GM21723 (cell line): ENCODE measurements around the gene C4orf17.

Source experiments
- ATAC-seq: cut with Tn5 transposase; IDR thresholded peaks from one replicate; pipeline ENCODE4 v1.9.1; 2021; ENCODE audit warnings: mild to moderate bottlenecking, moderate library complexity; ENCODE audit not compliant: unreplicated experiment

The C4orf17 gene

DNA sequence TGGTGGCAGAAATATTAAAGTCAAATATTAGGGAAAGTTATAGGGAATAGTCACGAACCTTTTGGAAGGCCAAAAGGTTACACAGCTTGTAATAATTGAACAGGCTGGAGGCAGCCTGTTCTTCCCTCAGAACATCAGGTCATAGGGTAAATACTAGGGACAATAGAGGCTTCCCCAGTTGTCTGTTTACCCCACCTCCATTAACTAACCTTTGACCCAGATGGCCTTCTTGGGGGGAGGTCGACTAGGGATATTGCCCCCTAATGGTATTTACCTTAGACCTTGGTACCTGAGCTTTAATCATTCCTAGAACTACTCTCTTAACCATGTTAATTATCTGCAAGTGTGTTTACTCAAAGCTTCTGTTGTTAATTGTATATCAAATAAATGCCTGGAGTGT is 26.0 kb downstream of the C4orf17 start:
- ATAC-seq, result no peak

DNA sequence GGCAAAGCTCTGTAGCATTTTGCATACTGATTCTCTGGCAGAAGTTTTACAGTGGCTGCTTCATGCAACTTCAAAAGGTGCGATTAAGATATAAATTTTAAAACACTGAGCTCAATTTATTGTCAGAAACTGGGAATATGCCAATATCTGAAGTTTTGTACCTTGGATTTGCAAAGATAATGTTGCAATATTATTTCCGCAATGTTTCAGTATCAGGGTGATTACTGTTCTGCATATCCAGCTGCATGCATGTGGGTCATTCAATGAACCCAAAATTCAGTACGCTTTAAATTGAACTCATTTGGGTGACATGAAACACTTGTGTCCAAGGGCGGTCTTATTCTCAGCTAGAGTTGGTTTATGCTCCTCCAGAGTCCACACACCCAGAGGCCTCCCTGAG is 26.9 kb downstream of the C4orf17 start:
- ATAC-seq, result no peak

DNA sequence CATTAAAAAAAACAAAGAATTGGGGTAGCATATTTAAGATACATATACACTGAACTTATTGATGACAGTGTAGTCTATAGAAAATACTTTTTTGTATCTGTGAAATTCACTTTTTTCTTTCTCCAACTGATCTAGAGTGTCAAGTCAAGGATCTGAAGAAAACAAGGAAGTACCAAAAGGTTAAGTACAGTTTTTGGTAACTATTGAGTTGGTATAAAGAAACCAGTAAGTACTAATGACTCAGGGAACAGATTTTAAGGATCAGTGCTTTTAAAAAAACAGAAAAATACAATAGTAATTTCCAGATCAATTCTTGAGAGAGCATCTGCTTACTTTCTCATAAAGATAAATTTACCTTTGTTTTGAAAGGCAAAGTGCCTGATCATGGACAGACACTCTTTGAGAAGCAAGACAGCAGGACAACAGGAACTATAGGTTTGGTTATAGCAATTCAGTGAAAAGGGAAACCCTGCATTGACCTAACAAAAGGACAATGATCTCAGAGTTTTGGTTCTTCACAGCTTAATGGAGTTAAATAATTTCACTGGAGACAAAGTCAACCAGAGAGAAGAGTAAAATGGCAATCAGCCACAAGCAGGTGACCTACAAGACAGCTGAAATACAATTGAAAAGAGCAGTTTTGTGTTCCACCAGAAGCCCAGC is 29.6 kb downstream of the C4orf17 start:
- no peak for ATAC-seq

DNA sequence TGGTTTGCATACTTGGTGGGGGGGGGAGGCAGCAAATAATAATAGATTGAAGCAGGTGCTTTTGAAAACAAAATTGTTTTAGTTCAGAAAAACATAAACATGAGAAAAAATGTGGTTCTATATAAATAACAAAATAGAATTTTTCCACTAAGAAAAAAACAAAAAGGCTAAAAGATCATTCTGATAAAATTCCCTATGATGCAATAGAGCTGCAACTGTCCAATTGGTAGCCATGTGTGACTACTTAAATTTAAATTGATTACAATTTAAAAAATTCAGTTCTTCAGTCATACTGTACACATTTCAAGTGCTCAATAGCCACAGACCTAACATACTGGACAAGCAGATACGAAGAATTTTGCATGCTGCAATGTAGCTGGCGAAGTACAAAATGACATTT is 42.1 kb downstream of the C4orf17 start:
- ATAC-seq, result no peak

DNA sequence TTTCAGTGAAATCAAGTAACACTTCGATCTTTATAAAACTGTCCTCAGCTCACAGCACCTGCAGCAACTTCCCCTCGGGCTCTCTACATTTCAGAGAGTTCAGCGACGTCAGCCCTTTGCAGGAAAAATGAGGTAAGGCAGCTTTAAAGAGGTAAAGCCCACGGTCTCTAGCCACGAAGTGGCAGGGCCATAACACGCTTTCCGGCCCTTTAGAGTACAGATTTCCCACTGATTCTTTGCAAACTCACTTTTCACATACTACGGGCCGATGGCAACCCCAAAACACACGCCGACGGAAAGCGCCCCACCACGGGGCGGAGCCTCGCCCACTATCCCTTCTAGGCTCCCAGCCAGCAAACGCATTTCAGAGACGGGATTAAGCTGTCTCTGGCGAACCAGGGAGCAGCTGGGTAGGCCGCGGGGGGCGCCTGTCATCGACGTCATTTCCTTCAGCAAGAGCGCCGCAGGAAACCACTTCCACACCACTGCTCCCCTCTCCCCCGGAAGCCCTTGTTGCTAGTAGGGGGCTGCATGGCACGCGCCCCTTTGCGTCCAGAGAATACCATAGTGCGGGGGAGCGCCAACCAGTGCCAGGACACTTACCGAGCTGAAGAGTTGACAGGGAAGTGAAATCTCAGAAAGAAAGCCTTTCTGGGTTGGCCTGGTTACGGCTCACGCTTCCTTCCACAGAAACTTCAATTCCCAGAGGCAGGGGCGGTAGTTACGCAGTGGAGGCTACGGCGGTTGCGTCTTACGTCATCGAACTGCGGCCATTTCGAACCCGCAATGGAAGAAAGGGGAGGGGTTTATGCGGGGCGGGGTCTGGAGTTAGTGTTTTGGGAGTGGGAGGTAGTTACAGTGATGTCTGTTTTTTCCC is 52.7 kb downstream of the C4orf17 start, which contains the start of gene TRMT10A:
Gene TRMT10A, minus strand, starts transcription at position 730 of the 877 bp plus-strand sequence. CDS start 4,701 bp downstream, outside the sequence.
- ATAC-seq, result peak; percentile 97

DNA sequence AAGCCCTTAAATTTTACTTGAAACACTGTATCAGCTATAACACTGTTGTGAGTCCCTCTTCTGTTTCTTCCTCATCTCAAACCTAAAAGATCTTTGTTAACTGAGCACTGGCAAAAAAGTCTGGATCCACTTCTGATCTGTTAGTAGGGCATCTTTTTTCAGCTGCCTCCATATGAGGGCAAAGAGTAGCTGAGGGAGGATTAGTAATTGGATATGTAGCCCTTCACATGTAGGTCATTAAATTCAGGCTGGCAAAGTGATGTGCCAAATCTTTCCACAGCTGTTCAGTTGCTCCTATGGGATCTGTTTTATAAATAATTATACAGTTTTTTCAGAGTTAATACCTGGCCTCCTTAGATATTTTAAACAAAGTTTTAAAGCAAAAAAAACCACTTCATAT is 54.1 kb downstream of the C4orf17 start:
- no peak for ATAC-seq

DNA sequence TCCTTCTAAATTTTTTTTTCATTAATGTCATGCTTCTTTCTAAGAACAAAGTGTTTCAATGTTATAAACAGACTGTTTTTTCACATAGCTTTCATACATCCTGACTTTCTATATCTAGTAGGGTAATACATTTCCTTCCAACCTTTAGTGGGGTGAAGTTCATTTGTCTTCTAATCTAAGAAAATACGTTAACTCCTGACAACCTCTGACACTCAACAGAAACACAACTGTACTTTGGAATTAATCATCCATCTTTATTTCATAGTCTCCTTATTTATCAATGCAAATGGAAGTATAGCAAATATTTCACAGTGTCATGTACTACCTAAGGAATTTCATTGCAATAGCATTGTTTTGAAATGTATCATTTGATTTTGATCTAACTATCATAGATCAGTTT is 61.1 kb downstream of the C4orf17 start:
- no peak for ATAC-seq

DNA sequence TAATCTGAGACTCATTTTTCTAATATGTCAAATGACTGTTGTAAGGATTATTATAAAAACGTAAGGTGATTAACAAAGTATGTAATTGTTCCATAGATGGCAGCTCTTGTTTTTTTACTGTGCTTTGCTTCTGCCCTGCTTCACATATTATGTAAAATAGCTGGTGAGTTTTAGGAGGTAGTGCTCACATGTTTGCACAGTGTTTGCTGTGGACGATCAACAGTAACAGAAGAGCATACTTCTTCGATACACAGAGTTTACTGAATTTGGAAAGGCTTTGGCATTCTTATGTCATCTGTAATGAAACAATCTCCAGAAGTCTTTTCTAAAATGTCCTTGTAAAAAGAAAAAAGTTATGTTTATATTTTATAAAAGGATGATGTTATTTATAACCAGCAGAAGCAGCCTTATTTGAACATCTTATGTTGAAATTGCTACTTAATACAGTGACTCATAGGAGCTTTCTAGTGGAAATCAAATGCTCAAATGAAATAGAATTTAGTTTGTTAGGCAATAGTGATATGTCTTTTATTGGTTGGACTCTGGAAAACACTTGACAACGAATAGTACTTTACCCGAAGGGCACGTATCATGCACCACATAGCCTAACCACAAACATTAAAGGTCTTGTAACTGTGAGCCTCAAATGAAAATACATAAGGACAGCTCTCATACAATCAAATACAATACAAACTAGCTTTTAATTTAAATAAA is 61.9 kb downstream of the C4orf17 start:
- no peak for ATAC-seq

DNA sequence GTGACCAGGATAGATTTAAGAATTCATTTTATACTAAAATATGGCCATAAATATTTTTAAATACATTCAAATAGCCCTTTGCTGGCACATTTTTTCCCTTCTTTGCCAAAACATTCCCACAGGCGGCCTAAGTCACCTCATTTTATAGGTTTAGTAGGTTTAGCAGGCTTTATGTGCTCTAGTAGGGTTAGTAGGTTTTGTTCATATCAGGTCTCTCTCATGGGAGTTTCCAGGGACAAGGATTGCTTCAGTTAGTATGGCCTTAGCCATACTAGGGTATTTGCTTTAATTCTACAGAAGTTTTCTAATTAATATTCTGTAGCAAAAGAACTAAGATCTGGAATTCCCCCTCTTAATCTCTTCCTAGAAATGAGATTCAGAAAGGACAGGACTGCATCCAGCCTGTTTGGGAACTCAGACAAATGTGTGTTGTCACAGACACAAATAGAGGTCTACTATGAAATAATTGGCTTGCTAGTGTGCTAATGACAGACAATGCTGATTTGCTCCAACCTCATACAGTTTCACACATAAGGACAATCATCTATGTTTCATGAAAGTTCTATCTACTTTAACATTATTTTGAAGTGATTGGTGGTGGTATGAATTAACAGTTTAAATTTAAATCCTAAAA is 63.0 kb downstream of the C4orf17 start:
- no peak for ATAC-seq

DNA sequence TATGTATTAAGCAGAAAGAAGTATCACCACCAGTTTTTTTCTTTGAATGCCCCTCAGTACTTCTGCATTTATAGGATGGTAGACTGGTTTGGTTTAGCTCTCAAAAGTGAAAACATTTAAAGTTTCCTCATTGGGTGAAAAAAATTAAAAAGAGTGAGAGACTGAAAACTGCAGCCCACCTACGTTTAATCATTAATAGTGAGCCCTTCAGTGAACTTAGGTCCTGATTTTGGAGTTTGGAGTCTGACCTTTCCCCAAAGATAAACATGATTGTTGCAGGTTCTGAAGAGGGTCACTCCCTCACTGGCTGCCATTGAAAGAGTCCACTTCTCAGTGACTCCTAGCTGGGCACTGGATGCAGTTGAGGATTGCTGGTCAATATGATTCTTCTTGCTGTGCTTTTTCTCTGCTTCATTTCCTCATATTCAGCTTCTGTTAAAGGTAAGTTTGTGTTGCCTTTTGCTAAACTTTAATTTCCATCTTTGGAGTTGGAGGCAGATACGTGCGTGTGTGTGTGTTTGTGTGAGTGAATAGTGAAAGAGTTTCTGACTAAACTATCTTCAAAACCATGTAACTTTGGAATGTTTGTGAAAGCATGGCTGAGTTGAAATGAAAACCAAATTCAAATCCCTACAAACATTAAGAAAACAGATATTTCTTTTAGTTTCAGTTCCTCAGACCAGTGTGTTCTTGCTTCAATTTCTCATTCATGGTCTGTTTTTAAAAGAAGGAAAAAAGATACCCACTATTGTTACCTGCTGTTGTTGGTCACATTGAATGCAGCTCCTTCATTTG is 63.9 kb downstream of the C4orf17 start, which contains the start of gene MTTP:
Gene MTTP, plus strand, starts transcription at position 295 of the 795 bp plus-strand sequence. Its CDS starts 86 bp downstream, at position 381.
- peak; percentile 85 for ATAC-seq

DNA sequence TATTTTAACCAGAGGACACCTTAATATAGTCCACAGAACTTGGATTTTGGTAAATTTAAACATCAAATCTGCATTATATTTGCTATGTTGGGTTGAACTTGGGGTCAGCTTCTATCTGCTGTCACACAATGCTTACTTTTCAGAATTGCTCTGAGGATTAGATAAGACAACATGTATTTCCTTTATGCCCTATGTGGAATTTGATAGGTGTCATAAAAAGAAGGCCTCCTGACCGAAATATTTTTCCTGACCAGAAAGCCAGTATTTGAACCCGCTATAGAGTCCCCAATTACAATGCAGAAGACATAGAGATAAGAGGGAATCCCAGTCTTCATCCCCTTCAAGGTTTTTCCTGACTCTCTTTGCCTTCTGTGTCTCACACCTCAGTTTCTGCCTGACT is 67.9 kb downstream of the C4orf17 start:
- no peak for ATAC-seq

DNA sequence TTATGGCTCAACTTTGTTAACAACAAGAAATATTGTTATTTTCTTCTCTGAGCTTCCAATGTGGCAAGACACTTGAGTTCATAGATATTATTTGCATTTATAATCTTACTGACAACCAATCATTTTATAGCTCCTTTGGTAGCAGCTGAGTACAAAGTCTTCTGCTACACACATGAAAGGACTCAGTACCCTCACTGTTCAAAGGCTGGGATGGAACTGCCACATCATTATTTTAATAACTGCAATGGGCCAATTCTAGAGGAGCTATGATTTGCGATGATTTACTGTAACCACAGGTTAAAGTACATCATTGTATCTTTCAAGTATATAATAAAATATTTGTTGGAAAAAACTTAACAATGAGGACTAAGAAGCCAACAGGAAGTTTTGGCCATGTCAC is 74.7 kb downstream of the C4orf17 start:
- no peak for ATAC-seq

DNA sequence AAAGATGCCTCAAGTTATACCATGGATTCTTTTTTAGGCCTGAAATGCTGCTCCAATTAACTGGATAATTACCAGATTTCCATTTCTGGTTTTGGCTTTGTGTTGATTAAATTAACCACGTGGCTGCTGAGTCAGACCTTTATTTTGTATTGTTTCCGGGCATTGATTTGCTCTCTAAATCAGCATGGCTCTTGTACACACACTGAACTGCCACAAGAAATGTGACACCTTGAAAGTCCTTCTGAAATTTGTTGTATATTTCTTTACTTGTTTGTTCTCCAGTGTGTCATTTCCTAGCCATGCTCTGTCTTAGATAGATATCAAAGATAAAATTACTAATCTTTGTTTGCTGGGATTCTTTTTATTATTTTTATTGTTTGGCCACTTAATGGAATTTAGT is 75.5 kb downstream of the C4orf17 start:
- no peak for ATAC-seq

DNA sequence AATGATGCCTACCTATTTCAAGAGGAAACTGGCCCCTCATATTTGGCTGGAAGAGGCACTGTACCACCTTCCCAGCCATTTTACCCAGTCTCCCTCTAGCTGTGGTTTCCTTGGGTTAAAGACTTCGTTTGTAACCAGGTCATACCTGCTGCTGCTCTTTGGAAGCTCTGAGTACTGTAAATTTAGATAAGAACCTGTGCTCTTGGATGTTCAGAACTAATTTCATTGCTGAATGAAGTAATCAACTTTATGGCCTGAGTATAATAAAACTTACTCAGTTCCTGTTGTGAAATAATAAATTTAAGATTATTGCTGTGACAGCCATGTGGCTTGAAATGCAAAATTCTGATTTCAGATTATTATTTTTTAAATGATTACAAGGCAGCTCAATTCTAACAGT is 76.0 kb downstream of the C4orf17 start:
- ATAC-seq, result no peak

DNA sequence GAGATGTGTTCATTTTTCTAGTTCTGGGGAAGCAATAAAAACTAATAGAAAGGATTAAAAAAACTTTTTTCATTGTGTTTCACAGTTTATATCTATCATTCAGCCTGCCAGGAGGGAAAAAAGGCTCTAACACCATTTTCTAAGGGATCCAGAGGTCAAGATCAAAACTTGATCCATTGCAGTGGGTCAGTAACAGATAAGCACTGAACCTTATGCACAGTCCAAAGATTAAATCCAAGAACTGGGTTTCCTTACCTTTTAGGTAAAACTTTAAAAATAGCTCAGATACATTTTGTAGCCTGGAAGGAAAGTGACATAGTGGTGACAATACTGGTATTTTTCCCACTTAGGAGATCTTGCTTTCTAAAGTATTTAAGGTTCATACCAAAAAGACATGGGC is 76.5 kb downstream of the C4orf17 start:
- ATAC-seq, result no peak

DNA sequence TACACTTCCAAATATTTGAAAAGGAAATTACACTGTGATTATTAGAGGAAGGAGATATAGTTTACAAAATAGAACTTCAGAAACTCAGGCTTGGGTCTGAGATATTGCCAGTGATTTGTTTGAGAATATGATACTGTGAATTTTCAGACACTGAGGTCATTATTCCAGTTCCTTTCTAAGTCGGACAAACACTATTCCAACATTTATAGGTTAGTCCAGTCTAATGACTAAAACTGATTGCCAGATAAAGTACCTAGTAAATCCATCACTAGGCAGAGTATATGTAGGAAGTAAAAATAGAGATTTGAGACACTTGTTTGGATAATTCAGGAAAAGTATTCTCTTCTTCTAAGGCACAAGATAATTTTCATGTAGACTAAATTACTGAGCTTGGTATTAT is 77.0 kb downstream of the C4orf17 start:
- no peak for ATAC-seq

DNA sequence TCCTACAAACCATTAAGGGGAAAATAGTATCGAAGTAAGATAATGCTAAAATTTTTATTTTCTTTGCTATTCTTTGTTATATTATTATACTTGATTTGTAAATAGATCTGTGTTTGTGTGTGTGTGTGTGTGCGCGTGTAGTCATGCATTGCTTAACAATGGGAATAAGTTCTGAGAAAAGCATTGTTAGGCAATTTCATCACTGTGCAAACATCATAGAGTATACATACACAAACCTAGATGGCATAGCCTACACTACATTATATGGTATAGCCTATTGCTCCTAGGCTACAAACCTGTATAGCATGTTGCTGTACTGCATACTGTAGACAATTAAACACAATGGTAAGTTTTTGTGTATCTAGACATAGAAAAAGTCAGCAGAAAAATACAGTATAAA is 80.9 kb downstream of the C4orf17 start:
- ATAC-seq, result no peak
